Skeletal muscle cell (primary cell): Measurements from ENCODE around the gene ARFGEF2.

Experiments
- DNase-seq: peaks from one replicate; pipeline ENCODE4 v3.0.0-alpha.2; 2010; ENCODE audit warnings: low read depth
- H3K4me3 ChIP-seq: 2 replicates; pipeline ENCODE4 v1.5.1; 2011; ENCODE audit warnings: low read depth, mild to moderate bottlenecking, control low read depth, low read length, moderate library complexity

ARFGEF2 gene

DNA sequence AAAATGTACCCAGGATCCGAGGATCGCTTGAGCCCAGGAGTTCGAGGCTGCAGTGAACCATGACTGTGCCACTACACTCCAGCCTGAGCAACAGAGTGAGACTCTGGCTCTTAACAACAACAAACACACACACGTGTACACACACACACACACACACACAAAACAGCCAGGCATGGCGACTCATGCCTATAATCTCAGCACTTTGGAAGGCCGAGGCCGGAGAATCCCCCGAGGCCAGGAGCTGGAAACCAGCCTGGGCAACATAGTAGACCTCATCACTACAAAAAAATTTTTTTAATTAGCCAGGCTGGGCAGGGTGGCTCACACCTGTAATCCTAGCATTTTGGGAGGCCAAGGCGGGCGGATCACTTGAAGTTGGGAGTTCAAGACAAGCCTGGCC is 23.3 kb upstream of the ARFGEF2 start:
- no peak for DNase-seq

DNA sequence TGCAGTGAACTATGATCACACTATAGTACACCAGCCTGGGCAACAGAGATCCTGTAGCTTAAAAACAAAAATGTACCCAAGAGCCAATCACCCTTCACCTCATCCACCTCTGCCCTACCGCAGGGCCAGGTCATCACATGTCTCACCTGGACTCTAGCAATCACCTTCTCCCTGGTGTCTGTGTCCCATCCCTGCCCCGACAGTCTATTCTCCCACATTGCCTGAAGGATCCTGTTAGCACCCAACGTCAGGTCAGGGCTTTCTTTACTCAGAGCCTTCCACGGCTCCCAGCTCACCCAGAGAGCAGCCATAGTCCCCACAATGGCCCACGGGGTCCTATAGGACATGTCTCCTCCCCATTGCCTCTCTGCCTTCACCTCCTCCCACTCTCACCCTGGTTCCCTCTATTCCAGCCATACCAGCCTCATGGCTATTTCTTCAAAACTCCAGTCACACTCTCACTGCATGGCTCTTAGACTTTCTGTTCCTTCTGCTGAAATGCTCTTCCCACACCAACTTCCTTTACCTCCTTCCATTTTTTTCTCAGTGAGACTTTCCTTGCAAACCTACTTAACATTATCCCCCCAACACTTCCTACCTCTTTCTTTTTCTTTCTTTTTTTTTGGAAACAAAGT is 22.5 kb upstream of the ARFGEF2 start:
- no peak overlapping the region for H3K4me3 ChIP-seq
- DNase-seq, result no peak

More for the DNA sequence above, 23.3 kb upstream of the ARFGEF2 start:
- H3K4me3 ChIP-seq, result no peak overlapping the region

DNA sequence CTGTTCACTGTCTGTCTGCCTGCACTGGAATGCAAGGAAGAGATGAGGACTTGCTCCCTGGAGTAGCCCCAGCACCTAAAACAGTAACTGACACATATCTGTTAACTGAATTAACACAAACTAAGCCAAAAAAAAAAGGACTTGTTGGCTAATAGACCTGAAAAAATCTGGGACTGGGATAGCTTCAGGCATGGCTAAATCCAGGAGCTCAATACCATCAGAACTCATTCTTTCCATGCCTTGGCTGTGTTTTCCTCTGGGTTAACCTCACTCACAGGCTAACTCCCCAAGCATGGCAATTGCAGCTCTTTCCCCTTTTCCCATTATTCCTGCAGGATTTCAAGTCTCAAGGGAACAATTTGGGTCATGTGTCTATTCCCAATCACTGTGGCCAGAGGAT is 21.6 kb upstream of the ARFGEF2 start:
- no peak overlapping the region for H3K4me3 ChIP-seq
- DNase-seq, result no peak

DNA sequence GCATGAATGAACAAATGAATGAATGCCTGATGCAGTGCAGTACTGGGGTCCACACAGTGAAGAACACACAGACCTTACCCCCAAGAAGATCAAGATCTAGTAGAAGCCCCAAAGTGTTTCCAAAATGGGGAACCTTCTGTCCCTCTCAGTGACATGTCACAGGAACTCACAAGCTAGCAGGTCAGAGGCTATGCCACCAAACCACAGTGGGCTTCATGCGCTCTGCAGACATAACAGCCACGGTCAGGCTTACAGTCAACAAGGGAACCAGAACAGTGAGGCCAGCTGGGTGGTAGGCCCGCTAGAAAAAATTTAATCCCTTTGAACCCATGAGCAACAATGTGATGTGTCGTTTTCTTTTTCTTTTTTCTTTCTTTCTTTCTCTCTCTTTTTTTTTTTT is 20.2 kb upstream of the ARFGEF2 start:
- no peak for DNase-seq
- no peak overlapping the region for H3K4me3 ChIP-seq

DNA sequence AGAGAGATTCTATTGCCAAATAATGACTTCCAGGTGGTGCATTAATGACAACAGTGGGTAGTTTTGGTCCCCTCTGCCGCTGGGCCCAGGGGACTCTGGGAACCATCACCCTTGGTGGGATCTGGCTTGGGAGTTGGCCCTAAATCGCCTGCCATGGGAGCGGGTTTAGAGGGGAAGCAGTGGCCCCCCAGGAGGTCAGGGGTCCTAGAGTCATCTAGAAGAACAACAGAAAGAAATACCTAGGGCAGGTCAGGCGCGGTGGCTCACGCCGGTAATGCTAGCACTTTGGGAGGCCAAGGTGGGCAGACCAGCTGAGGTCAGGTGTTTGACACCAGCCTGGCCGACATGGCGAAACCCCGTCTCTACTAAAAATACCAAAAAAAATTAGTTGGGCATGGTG is 17.8 kb upstream of the ARFGEF2 start:
- DNase-seq, result no peak
- no peak overlapping the region for H3K4me3 ChIP-seq

DNA sequence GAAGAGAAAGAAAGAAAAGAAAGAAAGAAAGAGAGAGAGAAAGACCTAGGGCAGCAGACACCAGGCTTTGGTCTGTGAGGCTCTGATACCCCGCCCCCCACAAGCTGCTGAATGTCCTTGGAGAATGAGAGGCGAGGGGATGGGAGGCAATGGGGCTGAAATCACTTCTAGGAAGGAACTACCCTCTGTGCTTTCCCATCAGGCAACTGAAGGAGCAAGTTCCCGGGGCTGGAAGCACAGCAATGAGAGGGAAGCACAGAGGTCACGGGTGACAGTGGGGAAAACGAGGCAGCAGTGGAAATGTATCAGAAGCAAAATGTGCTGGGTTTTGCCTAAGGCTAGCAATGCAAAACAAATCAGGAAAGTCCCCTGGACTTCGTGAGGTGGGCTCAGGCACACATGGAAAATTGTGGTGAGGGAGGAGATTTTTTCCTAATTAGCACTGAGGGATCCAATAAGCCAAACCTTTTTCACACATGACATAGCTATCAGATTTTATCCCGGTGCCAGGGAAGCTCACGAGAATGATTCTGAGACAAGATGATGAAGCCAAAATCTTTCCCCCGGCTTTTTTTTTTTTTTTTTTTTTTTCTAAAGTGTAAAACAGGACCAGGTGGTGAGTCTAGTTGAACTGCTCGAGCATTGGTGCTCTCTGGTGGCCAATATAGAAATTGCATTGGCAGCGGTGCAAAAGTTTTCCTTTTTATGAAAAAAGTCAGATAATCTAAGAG is 16.8 kb upstream of the ARFGEF2 start:
- peak; percentile 20 for DNase-seq
- no peak overlapping the region for H3K4me3 ChIP-seq

DNA sequence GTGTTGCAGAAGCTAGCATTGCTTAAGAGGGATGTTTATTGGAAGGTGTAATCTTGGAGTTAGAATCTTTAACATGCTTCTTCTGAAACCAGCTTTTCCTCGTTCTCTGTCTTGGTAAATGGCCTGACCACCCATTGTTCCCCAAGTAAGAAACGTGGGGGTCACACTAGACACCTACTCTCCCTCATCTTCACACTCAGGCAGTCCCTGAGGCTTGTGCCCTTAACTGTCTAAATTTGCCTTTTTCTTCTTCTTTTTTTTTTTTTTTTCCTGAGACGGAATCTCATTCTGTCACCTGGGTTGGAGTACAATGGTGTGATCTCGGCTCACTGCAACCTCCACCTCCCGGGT is 16.2 kb upstream of the ARFGEF2 start:
- no peak for DNase-seq
- H3K4me3 ChIP-seq, result no peak overlapping the region

DNA sequence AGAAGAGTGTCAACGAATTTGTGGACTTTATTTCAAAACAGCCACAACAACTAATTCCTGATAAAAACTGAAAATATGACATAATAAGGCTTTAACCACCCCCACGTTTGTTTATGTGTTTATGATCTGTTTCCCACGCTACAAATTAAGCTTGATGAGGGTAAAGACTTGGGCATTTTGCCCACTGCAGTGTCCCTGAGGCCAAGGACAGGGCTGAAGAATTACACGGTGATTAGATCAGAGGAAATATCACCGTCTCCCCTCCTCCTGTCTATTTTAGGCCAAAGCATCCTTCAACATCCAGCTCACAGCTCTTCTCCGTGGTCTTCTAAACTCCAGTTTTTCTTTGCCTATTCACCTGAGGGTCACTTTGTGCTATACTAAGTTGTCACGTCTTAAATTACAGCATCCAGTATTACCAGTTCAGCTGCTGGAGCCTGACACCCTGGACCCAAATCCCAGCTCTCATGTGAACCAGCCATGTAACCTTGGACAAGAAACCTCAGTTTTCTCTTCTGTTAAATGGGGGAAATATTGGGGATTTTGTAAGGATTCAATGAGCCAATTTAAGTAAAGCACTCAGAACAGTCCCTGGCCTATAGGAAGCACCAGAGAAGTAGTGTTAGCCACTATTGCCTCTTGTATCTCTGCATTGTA is 15.2 kb upstream of the ARFGEF2 start:
- H3K4me3 ChIP-seq, result no peak overlapping the region

DNA sequence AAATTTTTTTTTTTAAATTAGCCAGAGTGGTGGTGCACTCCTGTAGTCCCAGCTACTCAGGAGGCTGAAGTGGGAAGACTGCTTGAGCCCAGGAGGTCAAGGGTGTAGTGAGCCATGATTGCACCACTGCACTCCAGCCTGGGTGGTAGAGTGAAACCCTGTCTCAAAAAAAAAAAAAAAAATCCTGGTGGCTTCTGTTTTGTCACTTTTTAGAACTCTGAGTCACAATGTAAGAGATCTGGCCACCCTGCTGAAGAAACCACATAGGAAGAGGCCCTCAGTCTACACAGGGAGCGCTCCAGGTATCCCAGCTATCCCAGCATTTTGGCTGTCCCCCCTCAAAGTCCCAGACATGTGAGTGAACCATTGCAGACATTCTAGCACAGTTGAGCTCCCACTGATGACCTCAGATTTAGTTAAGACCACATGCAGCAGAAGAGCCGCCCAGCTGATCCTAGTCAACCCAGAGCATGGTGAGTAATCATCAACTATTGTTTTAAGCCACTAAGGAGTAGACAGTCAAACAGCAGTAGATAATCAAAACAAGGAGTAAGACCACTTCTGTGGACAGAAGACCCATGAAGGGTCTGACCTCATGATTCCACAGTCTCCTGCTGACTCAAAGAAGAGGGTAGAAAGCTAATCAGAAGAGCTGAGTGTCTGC is 12.7 kb upstream of the ARFGEF2 start:
- H3K4me3 ChIP-seq, result no peak overlapping the region
- no peak for DNase-seq

More for the DNA sequence above, 15.2 kb upstream of the ARFGEF2 start:
- DNase-seq, result no peak

DNA sequence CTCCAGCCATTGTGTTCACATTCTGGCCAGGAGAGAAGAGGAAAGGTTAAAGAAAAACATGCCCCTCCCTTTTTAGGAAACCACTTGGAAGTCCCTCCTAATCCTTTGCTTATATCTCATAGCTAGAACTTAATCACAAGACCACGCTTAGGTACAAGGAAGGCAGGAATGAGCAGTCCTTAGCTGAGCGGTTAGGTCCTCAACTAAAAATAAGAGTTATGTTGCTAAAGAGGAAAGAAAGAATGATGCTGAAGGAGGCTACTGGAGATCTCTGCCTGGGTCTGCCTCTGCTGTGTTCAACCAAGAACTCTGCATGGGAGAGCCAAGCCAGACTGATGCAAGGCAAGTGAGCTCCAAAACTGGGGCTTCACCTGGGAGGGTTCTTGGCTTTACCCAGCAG is 11.6 kb upstream of the ARFGEF2 start:
- no peak for DNase-seq
- no peak overlapping the region for H3K4me3 ChIP-seq

DNA sequence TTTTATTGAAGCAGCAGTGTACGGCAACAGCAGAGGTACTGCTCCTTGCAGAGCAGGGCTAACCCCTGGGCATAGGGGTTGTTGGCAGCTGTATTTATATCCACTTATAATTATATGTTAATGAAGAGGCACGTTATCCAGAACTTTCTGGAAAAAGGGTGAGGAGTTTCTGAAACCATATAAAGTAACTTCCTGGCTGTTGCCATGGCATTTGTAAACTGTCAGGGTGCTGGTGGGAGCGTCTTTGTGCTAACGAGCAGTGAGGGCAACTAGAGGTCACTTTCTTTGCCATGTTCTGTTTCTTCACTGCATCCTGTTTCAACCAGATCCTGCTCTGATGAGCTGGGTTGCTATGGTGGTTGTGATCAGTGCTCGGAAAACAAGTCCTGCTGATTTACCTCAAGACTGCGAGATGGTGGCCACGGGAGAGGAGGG is 11.1 kb upstream of the ARFGEF2 start:
- no peak for DNase-seq
- no peak overlapping the region for H3K4me3 ChIP-seq

DNA sequence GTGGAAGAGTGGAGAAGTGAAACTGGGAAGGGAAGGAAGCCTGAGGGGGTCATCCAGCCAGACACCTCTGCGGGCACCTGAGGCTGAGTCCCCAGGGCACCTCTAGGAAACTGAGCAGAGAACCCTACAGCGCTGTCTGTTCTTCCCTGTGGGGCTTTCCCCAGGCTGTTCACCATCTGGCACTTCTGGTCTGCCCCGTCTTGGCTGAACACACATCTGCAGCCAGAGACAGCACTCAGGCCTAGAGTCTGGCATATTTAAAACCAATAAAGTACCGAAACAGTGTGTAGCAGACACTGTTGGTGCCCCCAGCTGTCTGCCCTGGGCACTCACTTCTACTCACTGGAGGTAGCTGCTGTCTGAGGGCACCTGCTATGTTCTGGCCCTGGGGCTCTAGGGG is 9.4 kb upstream of the ARFGEF2 start:
- no peak overlapping the region for H3K4me3 ChIP-seq
- DNase-seq, result no peak

DNA sequence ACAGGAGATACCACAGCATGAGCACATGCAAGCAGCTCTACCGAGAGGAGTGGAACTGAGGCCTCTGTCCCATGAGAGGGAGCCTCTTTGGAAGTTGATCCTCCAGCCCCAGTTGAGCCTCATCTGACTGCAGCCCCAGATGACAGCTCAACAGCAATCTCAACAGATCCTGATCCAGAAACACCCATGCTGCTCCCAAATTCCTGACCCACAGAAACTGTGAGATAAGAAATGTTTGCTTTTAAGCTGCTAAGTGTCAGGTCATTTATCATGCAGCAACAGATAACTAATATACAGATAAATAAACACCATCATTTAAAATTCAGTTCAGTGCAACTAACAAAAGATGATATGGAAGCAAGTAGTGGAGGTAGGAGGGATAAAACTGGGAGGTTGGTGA is 4.8 kb upstream of the ARFGEF2 start:
- DNase-seq, result no peak

DNA sequence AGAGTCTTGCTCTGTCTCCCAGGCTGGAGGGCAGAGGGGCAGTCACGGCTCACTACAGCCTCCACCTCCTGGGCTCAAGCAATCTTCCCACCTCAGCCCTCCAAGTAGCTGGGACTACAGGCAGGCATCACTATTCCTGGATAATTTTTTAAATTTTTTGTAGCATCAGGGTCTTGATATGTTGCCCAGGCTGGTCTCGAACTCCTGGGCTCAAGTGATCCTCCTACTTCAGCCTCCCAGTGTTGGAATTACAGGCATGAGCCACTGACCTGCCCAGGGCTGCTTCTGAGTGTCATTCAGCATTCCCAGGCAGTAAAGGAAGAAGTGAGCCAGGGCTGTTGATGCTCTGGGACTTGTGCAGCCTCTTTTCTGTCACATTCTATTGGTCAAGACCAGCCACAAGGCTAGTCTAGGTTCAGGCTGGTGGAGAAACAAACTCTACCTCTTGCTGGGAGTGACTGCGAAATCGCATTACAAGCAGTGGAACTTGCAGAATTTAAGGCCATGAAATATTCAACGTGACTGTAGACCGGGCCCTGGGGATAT is 2.1 kb upstream of the ARFGEF2 start:
- H3K4me3 ChIP-seq, result no peak overlapping the region
- no peak for DNase-seq

More for the DNA sequence above, 4.8 kb upstream of the ARFGEF2 start:
- no peak overlapping the region for H3K4me3 ChIP-seq

DNA sequence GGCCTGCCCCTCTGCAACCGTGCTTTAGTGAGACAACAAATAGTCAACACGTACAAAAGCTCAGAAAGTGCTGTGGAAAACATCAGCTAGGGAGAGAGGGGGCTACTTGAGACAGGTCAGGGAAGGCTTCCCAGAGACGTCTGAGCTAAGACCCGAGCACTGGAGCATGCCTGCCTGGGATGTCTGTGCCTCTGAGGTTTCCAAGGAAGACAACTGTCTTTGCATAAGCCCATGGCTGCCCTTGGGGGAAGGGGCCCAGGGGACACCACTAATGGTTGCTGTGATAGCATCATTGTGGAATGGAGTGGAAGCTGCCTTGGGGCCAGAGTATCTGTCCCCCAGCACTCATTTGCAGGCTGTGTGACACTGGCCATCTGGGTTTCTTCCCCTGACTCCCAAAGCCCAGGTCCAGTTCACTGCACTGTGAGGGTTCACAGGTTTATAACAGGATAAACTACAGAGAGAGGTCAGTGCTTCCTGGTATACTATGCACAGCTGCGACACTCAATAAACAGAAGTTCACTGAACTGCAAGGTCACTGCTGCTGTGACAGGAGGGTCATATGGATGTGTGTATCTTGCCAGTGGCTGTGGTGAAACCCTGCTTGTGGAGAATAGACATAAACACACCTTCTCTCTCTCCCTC is 1.5 kb upstream of the ARFGEF2 start:
- no peak overlapping the region for H3K4me3 ChIP-seq
- no peak for DNase-seq

DNA sequence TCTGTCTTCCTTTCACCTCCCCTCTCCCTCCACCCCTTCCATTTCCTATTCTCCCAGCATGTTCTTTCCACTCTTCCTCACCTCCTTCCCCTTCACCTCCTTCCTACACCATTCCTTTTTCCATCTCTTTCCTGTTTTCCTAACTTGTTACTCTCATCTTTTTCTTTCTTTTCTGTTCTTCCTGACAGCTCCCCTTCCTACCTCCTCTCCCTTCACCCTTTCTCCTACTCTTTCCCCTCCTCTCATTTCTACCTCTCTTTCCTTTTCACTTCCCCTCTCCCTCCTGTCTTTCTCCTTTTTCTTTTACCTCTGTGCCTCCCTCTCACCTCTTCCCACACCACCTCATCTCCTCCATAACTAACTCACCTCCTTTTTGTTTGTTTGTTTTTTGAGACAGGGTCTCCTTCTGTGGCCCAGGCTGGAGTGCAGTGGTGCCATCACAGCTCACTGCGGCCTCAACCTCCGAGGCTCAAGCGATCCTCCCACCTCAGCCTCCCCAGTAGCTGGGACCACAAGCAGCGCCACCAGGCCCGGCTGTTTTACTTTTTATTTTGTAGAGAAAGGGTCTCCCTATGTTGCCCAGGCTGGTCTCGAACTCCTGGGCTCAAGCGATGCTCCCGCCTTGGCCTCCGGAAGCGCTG is 864 bp upstream of the ARFGEF2 start:
- peak overlapping the region; percentile 93 for H3K4me3 ChIP-seq
- DNase-seq, result no peak

DNA sequence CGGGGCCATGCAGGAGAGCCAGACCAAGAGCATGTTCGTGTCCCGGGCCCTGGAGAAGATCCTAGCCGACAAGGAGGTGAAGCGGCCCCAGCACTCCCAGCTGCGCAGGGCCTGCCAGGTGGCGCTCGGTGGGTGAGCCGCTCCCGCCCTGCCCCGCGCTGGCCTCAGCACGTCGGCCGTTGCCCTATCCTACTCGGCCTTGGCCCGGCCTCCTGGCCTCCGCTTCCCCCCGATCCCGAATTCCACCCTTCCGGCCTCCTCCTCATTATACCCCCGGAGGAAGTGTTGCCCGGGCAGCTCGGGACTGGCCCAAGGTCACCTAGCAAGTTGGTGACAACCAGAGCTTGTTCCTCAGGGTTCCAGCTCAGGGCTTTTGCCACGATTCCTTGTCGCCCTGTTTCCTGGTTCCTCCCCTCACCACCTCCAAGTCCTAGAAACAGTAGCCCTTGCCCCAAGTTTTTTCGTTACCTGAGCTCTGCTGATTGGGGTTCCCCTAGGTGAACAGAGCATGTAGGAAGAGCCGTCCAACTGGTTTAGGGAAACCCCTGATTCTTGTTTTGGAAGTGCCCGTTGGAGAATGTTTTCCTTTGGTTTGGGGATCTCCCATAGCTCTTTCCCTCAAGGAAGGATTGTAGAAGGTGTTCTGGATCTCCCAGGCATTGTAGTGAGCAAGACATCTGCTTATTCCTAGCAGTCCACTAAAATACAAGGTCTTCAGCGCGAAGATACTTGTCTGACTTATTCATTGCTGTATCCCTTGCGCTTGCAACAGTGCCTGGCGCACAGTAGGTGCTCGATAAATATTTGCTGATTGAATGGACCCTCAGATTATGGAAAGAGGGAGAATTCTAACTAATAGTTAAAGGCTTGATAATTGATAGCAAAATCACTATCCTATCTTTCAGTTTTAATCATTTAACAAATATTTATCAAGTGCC is 641 bp downstream of the ARFGEF2 start:
- DNase-seq, result no peak
- peak overlapping the region; percentile 93 for H3K4me3 ChIP-seq

DNA sequence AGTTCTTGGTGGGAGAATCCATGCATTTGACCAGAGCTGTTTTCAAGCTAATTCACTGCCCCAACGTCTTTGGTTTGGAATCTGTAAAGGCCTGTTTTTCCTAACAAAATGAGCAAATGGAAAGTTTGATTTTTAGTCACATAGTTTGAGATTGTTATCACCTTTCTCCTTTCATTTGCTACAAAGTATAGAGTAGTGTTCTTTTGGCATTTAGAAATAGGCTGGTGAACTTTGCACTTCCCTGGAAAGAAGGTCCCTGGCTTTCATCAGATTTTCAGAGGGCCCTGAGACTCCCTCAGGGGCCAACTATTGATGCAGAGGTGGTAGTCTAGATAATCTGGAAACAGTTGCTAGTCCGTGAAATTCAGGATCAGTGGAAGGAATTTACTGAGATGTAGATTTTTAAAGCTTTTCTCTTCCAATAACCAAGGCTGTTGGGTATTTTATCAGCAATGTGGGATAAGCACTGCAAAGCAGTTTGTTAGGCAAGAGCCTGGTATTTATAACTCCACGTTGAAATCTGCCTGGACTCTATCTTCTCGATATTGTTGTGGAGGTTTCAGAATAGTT is 1.7 kb downstream of the ARFGEF2 start:
- H3K4me3 ChIP-seq, result peak overlapping the region; percentile 93
- DNase-seq, result no peak
